Upper lobe of left lung (tissue), 4 donors: Measurements from ENCODE around the gene RNF38.

Source experiments
- EP300 ChIP-seq, 4 donors: sonication (generic); formaldehyde crosslinking; IDR thresholded peaks; one replicate each; pipeline ENCODE4 v1.5.1; 2017; ENCODE audit warnings: antibody characterized with exemption in 4 of 4, control low read depth in 2 of 4
- POLR2A ChIP-seq, 4 donors: fragments of 450-650 bp; IDR thresholded peaks; one replicate each; pipeline ENCODE4 v1.5.1; 2016 to 2017; ENCODE audit warnings: antibody characterized with exemption in 4 of 4, mild to moderate bottlenecking in 2 of 4
- POLR2AphosphoS5 ChIP-seq, 2 donors: sonication (generic); formaldehyde crosslinking; IDR thresholded peaks; one replicate each; pipeline ENCODE4 v1.5.1; 2017; ENCODE audit warnings: antibody characterized with exemption in 2 of 2
- TF ChIP-seq, protein P1 (sequence below), 6 experiments: fragments of 450-650 bp in 4 of 6; fragments of 200-600 bp in 2 of 6; sonication (generic) in 2 of 6; IDR thresholded peaks; one replicate each; pipeline ENCODE4 v1.5.1; 2016 to 2019; ENCODE audit warnings: antibody characterized with exemption in 6 of 6

DNA sequence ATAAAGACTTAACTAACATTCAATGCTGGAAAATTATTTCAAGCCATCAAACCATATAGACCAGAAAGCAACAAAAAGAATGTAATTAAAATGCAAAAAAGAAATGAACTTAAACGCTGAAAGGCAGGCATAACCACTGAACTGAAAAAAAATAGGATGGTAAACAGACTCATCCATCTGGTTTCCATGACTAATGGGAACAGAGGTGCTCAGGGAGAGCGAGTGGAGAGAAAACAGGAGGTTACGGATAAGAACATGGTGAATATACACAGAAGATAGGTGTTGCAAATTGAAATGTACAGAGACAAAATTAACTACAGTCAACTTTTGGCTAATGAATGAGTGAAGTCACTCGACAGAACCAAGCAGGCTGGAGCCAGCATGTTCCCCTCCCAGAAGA is 43.5 kb upstream of the RNF38 start:
- TF ChIP-seq, protein P1, sequence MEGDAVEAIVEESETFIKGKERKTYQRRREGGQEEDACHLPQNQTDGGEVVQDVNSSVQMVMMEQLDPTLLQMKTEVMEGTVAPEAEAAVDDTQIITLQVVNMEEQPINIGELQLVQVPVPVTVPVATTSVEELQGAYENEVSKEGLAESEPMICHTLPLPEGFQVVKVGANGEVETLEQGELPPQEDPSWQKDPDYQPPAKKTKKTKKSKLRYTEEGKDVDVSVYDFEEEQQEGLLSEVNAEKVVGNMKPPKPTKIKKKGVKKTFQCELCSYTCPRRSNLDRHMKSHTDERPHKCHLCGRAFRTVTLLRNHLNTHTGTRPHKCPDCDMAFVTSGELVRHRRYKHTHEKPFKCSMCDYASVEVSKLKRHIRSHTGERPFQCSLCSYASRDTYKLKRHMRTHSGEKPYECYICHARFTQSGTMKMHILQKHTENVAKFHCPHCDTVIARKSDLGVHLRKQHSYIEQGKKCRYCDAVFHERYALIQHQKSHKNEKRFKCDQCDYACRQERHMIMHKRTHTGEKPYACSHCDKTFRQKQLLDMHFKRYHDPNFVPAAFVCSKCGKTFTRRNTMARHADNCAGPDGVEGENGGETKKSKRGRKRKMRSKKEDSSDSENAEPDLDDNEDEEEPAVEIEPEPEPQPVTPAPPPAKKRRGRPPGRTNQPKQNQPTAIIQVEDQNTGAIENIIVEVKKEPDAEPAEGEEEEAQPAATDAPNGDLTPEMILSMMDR (IDR thresholded peaks at IDR 0.05): no peak
- TF ChIP-seq POLR2A (IDR thresholded peaks at IDR 0.05): no peak
- no peak for TF ChIP-seq EP300 (IDR thresholded peaks at IDR 0.05)
- no peak for TF ChIP-seq POLR2AphosphoS5 (IDR thresholded peaks at IDR 0.05)
